ENCODE results near the gene YAP1.

- TF ChIP-seq CTCF (IDR thresholded peaks at IDR 0.05) (no peak), POLR2A (IDR thresholded peaks at IDR 0.05) (no peak)
Observed at GRCh38 chr11:102085864-102086551, 24.2 kb upstream of the YAP1 start.

Measured in esophagus squamous epithelium (tissue), 4 donors.